Nephron (organoid): Measurements from ENCODE around the gene EIF3B.
"Not testable (repeated sequence)": the region's sequence is repeated elsewhere in the genome, so short reads cannot be mapped to it uniquely, and the experiment has no call there.

ENCODE experiments used
- H3K27ac Mint-ChIP-seq, 3 experiments: 2 replicates each; pipeline ENCODE4 v1.8.0; 2020; ENCODE audit warnings: mixed read lengths in 3 of 3, mild to moderate bottlenecking in 2 of 3, moderate library complexity in 1 of 3
- H3K27me3 Mint-ChIP-seq: 2 replicates; pipeline ENCODE4 v1.8.0; 2021; ENCODE audit warnings: low read depth, mild to moderate bottlenecking, moderate library complexity, mixed read lengths
- H3K36me3 Mint-ChIP-seq: 2 replicates; pipeline ENCODE4 v1.8.0; 2020; ENCODE audit warnings: low read depth, mixed read lengths
- H3K4me1 Mint-ChIP-seq: 2 replicates; pipeline ENCODE4 v1.8.0; 2020; ENCODE audit warnings: mixed read lengths
- H3K4me3 Mint-ChIP-seq, 3 experiments: 2 replicates each; pipeline ENCODE4 v1.8.0; 2020; ENCODE audit warnings: mild to moderate bottlenecking in 3 of 3, mixed read lengths in 3 of 3, moderate library complexity in 2 of 3
- H3K9me3 Mint-ChIP-seq: 2 replicates; pipeline ENCODE4 v1.8.0; 2020; ENCODE audit warnings: mixed read lengths
- CTCF ChIP-seq, 3 experiments: fragments of 200-600 bp; sonication (generic); IDR thresholded peaks; one replicate each; pipeline ENCODE4 v1.5.0; 2021; ENCODE audit warnings: antibody characterized with exemption in 3 of 3; ENCODE audit not compliant: unreplicated experiment in 3 of 3

EIF3B gene

GRCh38 chr7:2312267-2312929 lies 42.2 kb upstream of the EIF3B start:
- Mint-ChIP-seq H3K36me3 (peaks cover 6% of the 10 kb centered on the region), H3K27ac (peak overlapping the region; percentile 48 to 82 (median 70)), H3K9me3 (no peaks in the 10 kb centered on the region), H3K4me3 (peak overlapping the region; percentile 82 to 92 (median 86)), H3K4me1 (peaks cover 9% of the 10 kb centered on the region), H3K27me3 (no peaks in the 10 kb centered on the region)
- TF ChIP-seq CTCF (IDR thresholded peaks at IDR 0.05; ENCODE audit: unreplicated experiment in 3 of 3), result no peak

GRCh38 chr7:2313450-2314208 lies 41.0 kb upstream of the EIF3B start:
- no peak for TF ChIP-seq CTCF (IDR thresholded peaks at IDR 0.05; ENCODE audit: unreplicated experiment in 3 of 3)
- Mint-ChIP-seq H3K4me1 (peaks cover 9% of the 10 kb centered on the region), H3K9me3 (no peaks in the 10 kb centered on the region), H3K36me3 (peaks cover 6% of the 10 kb centered on the region), H3K27me3 (no peaks in the 10 kb centered on the region), H3K4me3 (peak overlapping the region; percentile 93 to 96 (median 95)), H3K27ac (peak overlapping the region in 2 of 3 experiments; percentile 30 to 78)

GRCh38 chr7:2314209-2314955 lies 40.2 kb upstream of the EIF3B start, which contains the start of gene SNX8:
TSS of gene SNX8 (minus strand) at chr7:2314441. CDS start at chr7:2314421, 20 bp downstream.
- peak within 1 kb of the TSS; percentile 93 to 96 (median 95) for H3K4me3 Mint-ChIP-seq
- peaks cover 6% of the 10 kb centered on the region for H3K36me3 Mint-ChIP-seq
- peaks cover 9% of the 10 kb centered on the region for H3K4me1 Mint-ChIP-seq
- no peaks in the 10 kb centered on the region for H3K9me3 Mint-ChIP-seq
- no peak for TF ChIP-seq CTCF (IDR thresholded peaks at IDR 0.05; ENCODE audit: unreplicated experiment in 3 of 3)
- H3K27me3 Mint-ChIP-seq, result no peaks in the 10 kb centered on the region
- H3K27ac Mint-ChIP-seq, result peak within 1 kb of the TSS in 2 of 3 experiments; percentile 30 to 78

GRCh38 chr7:2314956-2315530 lies 39.6 kb upstream of the EIF3B start:
- not testable (repeated sequence) for H3K36me3 Mint-ChIP-seq, H3K4me1 Mint-ChIP-seq, H3K27ac Mint-ChIP-seq, H3K27me3 Mint-ChIP-seq, H3K9me3 Mint-ChIP-seq, H3K4me3 Mint-ChIP-seq

- H3K9me3 Mint-ChIP-seq, result no peaks in the 10 kb centered on the region
- TF ChIP-seq CTCF (IDR thresholded peaks at IDR 0.05; ENCODE audit: unreplicated experiment in 3 of 3), result no peak
- peaks cover 9% of the 10 kb centered on the region for H3K4me1 Mint-ChIP-seq
- no peak overlapping the region for H3K27ac Mint-ChIP-seq
- H3K27me3 Mint-ChIP-seq, result no peaks in the 10 kb centered on the region
- no peaks in the 10 kb centered on the region for H3K36me3 Mint-ChIP-seq
- no peak overlapping the region for H3K4me3 Mint-ChIP-seq
Observed at GRCh38 chr7:2315787-2316186, 38.8 kb upstream of the EIF3B start.

- no peak overlapping the region for H3K27ac Mint-ChIP-seq
- no peaks in the 10 kb centered on the region for H3K36me3 Mint-ChIP-seq
- no peak overlapping the region for H3K4me3 Mint-ChIP-seq
- no peaks in the 10 kb centered on the region for H3K9me3 Mint-ChIP-seq
- no peak for TF ChIP-seq CTCF (IDR thresholded peaks at IDR 0.05; ENCODE audit: unreplicated experiment in 3 of 3)
- peaks cover 9% of the 10 kb centered on the region for H3K4me1 Mint-ChIP-seq
- H3K27me3 Mint-ChIP-seq, result no peaks in the 10 kb centered on the region
Observed at GRCh38 chr7:2316578-2316977, 38.0 kb upstream of the EIF3B start.
